HepG2 (cell line): ENCODE results near the gene MTR. TPM values are rescaled to one million over a fixed set of nuclear protein-coding genes. Genes with fewer than 3 reads are reported as not detected.

Experiments used
- ATAC-seq: fragments of 200-7000 bp; cut with Tn5 transposase; 3 replicates; pipeline ENCODE4 v1.9.1; 2020; ENCODE audit warnings: mild to moderate bottlenecking, moderate library complexity
- BruUV-seq: library from RNA; stranded (reverse); fragments of 400-500 nt; replicated peaks from 2 replicates; lab custom pipeline; 2021; lab: Mats Ljungman, UMichigan
- CTCF ChIA-PET: fragments of 300-600 bp; formaldehyde crosslinking; extraction: SDS; loops from one replicate; lab custom pipeline; 2021; ENCODE audit warnings: low total read pairs, inconsistent platforms, low intra/inter-chr PET ratio; lab: Yijun Ruan, JAX
- POLR2A ChIA-PET: fragments of 350-600 bp; sonication (Branson Sonifier 250); formaldehyde crosslinking; loops from one replicate; lab custom pipeline; 2020; ENCODE audit warnings: antibody characterized with exemption, inconsistent platforms; lab: Yijun Ruan, JAX
- DNase-seq: peaks from one replicate; pipeline ENCODE4 v3.0.0-alpha.2; 2015; ENCODE audit warnings: low spot score
- FAIRE-seq: peaks from 3 replicates; lab custom pipeline; 2011; peaks lifted over from hg19 to GRCh38; lab: Jason Lieb, UNC
- H2AFZ ChIP-seq: one replicate; pipeline ENCODE4 v1.6.1; 2011; ENCODE audit warnings: low read length, inconsistent platforms
- H3K27ac ChIP-seq: fragments of 300-600 bp; 3 replicates; pipeline ENCODE4 v1.8.0; 2011; ENCODE audit warnings: mixed run types, mild to moderate bottlenecking, mixed read lengths, low read length, inconsistent platforms; ENCODE audit not compliant: insufficient read depth; ENCODE audit errors: extremely low read length
- H3K27me3 ChIP-seq, 2 experiments: fragments of 200-600 bp in 1 of 2; 2 replicates in 1 of 2; 3 replicates in 1 of 2; pipeline versions ENCODE4 v1.6.0 to v1.8.0; 2011; ENCODE audit warnings: low read length in 2 of 2, mild to moderate bottlenecking in 2 of 2, moderate library complexity in 2 of 2, inconsistent platforms in 1 of 2; ENCODE audit not compliant: insufficient read depth in 2 of 2, control insufficient read depth in 1 of 2
- H3K36me3 ChIP-seq, 2 experiments: fragments of 200-600 bp in 1 of 2; replicated peaks in 1 of 2; 2 replicates in 1 of 2; 3 replicates in 1 of 2; pipeline versions ENCODE4 v1.5.1 to v1.8.0; 2011; ENCODE audit warnings: low read length in 2 of 2, inconsistent platforms in 1 of 2; ENCODE audit not compliant: insufficient read depth in 2 of 2, control insufficient read depth in 1 of 2
- H3K4me1 ChIP-seq: 2 replicates; pipeline ENCODE4 v1.5.1; 2012; ENCODE audit warnings: low read length, inconsistent platforms; ENCODE audit not compliant: insufficient read depth
- H3K4me2 ChIP-seq: 2 replicates; pipeline ENCODE4 v1.6.0; 2011; ENCODE audit warnings: low read depth, low read length, inconsistent platforms
- H3K4me3 ChIP-seq, 3 experiments: fragments of 200-600 bp in 1 of 3; sonication (generic), shearing (Covaris generic) in 1 of 3; replicated peaks in 1 of 3; 2 replicates each; pipeline ENCODE4 v1.5.1; 2011 to 2016; ENCODE audit warnings: low read length in 3 of 3, inconsistent platforms in 2 of 3, low read depth in 2 of 3, mild to moderate bottlenecking in 2 of 3, control low read depth in 1 of 3, mixed read lengths in 1 of 3; ENCODE audit not compliant: insufficient read depth in 1 of 3
- H3K79me2 ChIP-seq: one replicate; pipeline ENCODE4 v1.6.1; 2011; ENCODE audit warnings: low read length, inconsistent platforms; ENCODE audit not compliant: insufficient read depth
- H3K9ac ChIP-seq: 2 replicates; pipeline ENCODE4 v1.6.0; 2011; ENCODE audit warnings: mild to moderate bottlenecking, low read depth, low read length, inconsistent platforms; ENCODE audit not compliant: insufficient read depth
- H3K9me3 ChIP-seq: 2 replicates; pipeline ENCODE4 v1.5.1; 2012; ENCODE audit warnings: mild to moderate bottlenecking, low read length
- H4K20me1 ChIP-seq: 2 replicates; pipeline ENCODE4 v1.6.0; 2011; ENCODE audit warnings: inconsistent platforms, mild to moderate bottlenecking, low read length, moderate library complexity; ENCODE audit not compliant: insufficient read depth
- CEBPB ChIP-seq: IDR thresholded peaks from 2 replicates; pipeline ENCODE4 v1.6.1; 2011; ENCODE audit warnings: low read depth, low read length, improper control_type of control experiment, borderline replicate concordance
- EHMT2 ChIP-seq: fragments of 200-600 bp; sonication (generic); IDR thresholded peaks from 2 replicates; pipeline ENCODE4 v1.7.0; 2017; ENCODE audit warnings: antibody characterized with exemption, low read depth, low read length, borderline replicate concordance
- FOXK1 ChIP-seq: sonication (generic); formaldehyde crosslinking; IDR thresholded peaks from 2 replicates; pipeline ENCODE4 v1.4.0; 2020; ENCODE audit warnings: low read depth, missing genetic modification reagents, borderline replicate concordance
- GATAD1 ChIP-seq: IDR thresholded peaks from 2 replicates; pipeline ENCODE4 v1.6.1; 2016; ENCODE audit warnings: missing genetic modification reagents, missing compliant biosample characterization
- HMGXB3 ChIP-seq: sonication (generic); formaldehyde crosslinking; IDR thresholded peaks from 2 replicates; pipeline ENCODE4 v1.4.0; 2020; ENCODE audit warnings: missing genetic modification reagents, borderline replicate concordance
- KLF11 ChIP-seq: IDR thresholded peaks from 2 replicates; pipeline ENCODE4 v1.6.1; 2016; ENCODE audit warnings: missing compliant biosample characterization
- MTF2 ChIP-seq: sonication (generic); formaldehyde crosslinking; IDR thresholded peaks from 2 replicates; pipeline ENCODE4 v1.5.0; 2020; ENCODE audit warnings: missing genetic modification reagents, borderline replicate concordance
- NFYB ChIP-seq: sonication (generic); formaldehyde crosslinking; IDR thresholded peaks from 2 replicates; pipeline ENCODE4 v1.4.0; 2020; ENCODE audit warnings: missing genetic modification reagents
- NR2F2 ChIP-seq: IDR thresholded peaks from 2 replicates; pipeline ENCODE4 v1.6.1; 2012; ENCODE audit warnings: low read depth, inconsistent platforms, borderline replicate concordance
- RNF219 ChIP-seq: sonication (generic); formaldehyde crosslinking; IDR thresholded peaks from 2 replicates; pipeline ENCODE4 v1.5.0; 2020; ENCODE audit warnings: mild to moderate bottlenecking, missing genetic modification reagents
- THAP11 ChIP-seq: IDR thresholded peaks from 2 replicates; pipeline ENCODE4 v1.6.1; 2016; ENCODE audit warnings: missing biosample characterization, missing genetic modification reagents
- ZFY ChIP-seq: sonication (generic); formaldehyde crosslinking; IDR thresholded peaks from 2 replicates; pipeline ENCODE4 v1.4.0; 2020; ENCODE audit warnings: missing genetic modification reagents
- ZMAT3 ChIP-seq: sonication (generic); formaldehyde crosslinking; conservative IDR thresholded peaks from 2 replicates; pipeline ENCODE4 v1.7.0; 2021; ENCODE audit warnings: missing genetic modification reagents
- ZNF232 ChIP-seq: sonication (generic); formaldehyde crosslinking; IDR thresholded peaks from 2 replicates; pipeline ENCODE4 v1.4.0; 2020; ENCODE audit warnings: missing genetic modification reagents, borderline replicate concordance
- ZNF484 ChIP-seq: sonication (generic); formaldehyde crosslinking; IDR thresholded peaks from 2 replicates; pipeline ENCODE4 v1.5.1; 2020; ENCODE audit warnings: mild to moderate bottlenecking, low read depth, missing genetic modification reagents, borderline replicate concordance
- ZNF530 ChIP-seq: sonication (generic); formaldehyde crosslinking; IDR thresholded peaks from 2 replicates; pipeline ENCODE4 v1.5.0; 2020; ENCODE audit warnings: low read depth, mild to moderate bottlenecking, missing genetic modification reagents
- WGBS: methylation state at CpG from one replicate; pipeline ENCODE4 v1.1.6; 2017; ENCODE audit warnings: low lambda C conversion rate; 5-methylcytosine and 5-hydroxymethylcytosine counted together
- in situ Hi-C: cut with HindIII; loops from 2 replicates; pipeline ENCODE4 v1.10.0; 2017; ENCODE audit warnings: low pct_unique_long_range_greater_than_20kb; ENCODE audit not compliant: extremely low pct_ligation_motif_present
- intact Hi-C: fragments of 100-400 bp; cut with micrococcal nuclease; formaldehyde crosslinking; loops from one replicate; pipeline ENCODE4 v1.10.0; 2022; ENCODE audit not compliant: unreplicated experiment
- polyA plus RNA-seq, 8 experiments: library from polyadenylated mRNA; depleted of rRNA in 3 of 8; stranded (reverse) in 7 of 8; unstranded in 1 of 8; fragments of >200 nt; fragmentation: Illumina TruSeq in 4 of 8; extraction: Trizol in 4 of 8; gene quantifications; 2 replicates each; pipeline versions ENCODE4 v1.2.1 to v1.2.3, GENCODE V29; 2011 to 2016; ENCODE audit warnings: low read depth in 4 of 8, missing spikeins in 1 of 8, mixed read lengths in 1 of 8; ENCODE audit not compliant: insufficient read depth in 1 of 8
- total RNA-seq, 5 experiments: library from RNA; depleted of rRNA; stranded (reverse); fragments of >200 nt; fragmentation: Illumina TruSeq; extraction: Trizol; gene quantifications; 2 replicates each; pipeline ENCODE4 v1.2.3, GENCODE V29; 2016; ENCODE audit warnings: low read depth in 1 of 5
- TF ChIP-seq, protein P1 (sequence below): sonication (generic); formaldehyde crosslinking; IDR thresholded peaks from 2 replicates; pipeline ENCODE4 v1.8.1; 2022; ENCODE audit warnings: low read depth, mild to moderate bottlenecking, missing genetic modification reagents

Gene MTR
- total and polyA plus RNA-seq, 2 of the 13 experiments (the other 11 are each of a cell fraction or from before 2014, with no cell fraction given) = 16.3 to 36.1 TPM

DNA sequence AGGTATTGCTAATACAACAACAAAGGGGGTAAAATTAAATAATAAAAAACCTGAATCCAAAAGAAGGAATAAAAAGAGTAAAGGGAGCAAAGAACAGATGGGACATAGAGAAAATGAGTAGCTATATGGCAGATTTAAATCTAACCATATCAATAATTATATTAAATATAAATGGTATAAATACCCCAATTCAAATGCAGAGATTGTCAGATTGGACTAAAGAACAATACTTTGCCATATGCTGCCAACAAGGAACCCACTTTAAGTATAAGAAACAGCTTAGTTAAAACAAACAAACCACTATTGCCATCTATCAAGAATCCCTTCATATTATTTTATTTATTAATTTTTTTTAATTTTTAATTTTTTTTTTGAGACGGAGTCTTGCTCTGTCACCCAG lies 122.4 kb downstream of the MTR start:
- no peak overlapping the region for H3K4me3 ChIP-seq
- FAIRE-seq (no peak), ATAC-seq (no peak), DNase-seq (no peak)
- H2AFZ ChIP-seq = no peak overlapping the region
- ChIA-PET POLR2A (no interaction called here), CTCF (no interaction called here)
- no peak overlapping the region for H3K27ac ChIP-seq
- 70% methylated on average over 1 of the region's 1 CpG for WGBS
- no peaks in the 10 kb centered on the region for H4K20me1 ChIP-seq
- H3K4me1 ChIP-seq = peaks cover 13% of the 10 kb centered on the region
- no peaks in the 10 kb centered on the region for H3K27me3 ChIP-seq
- BruUV-seq = no TSS peak
- no peaks in the 10 kb centered on the region for H3K36me3 ChIP-seq
- no peaks in the 10 kb centered on the region for H3K9me3 ChIP-seq
- in situ Hi-C loops = no loop called here
- H3K9ac ChIP-seq = no peak overlapping the region
- H3K79me2 ChIP-seq = no peaks in the 10 kb centered on the region
- intact Hi-C loops = no loop called here
- no peak overlapping the region for H3K4me2 ChIP-seq
- no peak for TF ChIP-seq NR2F2
- TF ChIP-seq THAP11 (CRISPR knock-in tag) = no peak
- no peak for TF ChIP-seq NFYB (CRISPR knock-in tag)
- TF ChIP-seq CEBPB = no peak
- TF ChIP-seq, protein P1, sequence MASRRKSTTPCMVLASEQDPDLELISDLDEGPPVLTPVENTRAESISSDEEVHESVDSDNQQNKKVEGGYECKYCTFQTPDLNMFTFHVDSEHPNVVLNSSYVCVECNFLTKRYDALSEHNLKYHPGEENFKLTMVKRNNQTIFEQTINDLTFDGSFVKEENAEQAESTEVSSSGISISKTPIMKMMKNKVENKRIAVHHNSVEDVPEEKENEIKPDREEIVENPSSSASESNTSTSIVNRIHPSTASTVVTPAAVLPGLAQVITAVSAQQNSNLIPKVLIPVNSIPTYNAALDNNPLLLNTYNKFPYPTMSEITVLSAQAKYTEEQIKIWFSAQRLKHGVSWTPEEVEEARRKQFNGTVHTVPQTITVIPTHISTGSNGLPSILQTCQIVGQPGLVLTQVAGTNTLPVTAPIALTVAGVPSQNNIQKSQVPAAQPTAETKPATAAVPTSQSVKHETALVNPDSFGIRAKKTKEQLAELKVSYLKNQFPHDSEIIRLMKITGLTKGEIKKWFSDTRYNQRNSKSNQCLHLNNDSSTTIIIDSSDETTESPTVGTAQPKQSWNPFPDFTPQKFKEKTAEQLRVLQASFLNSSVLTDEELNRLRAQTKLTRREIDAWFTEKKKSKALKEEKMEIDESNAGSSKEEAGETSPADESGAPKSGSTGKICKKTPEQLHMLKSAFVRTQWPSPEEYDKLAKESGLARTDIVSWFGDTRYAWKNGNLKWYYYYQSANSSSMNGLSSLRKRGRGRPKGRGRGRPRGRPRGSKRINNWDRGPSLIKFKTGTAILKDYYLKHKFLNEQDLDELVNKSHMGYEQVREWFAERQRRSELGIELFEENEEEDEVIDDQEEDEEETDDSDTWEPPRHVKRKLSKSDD = no peak
- no peak for TF ChIP-seq ZNF530 (CRISPR knock-in tag)
- no peak for TF ChIP-seq ZNF484 (CRISPR knock-in tag)
- TF ChIP-seq ZMAT3 (CRISPR knock-in tag) = no peak
- TF ChIP-seq ZNF232 (CRISPR knock-in tag) = no peak
- no peak for TF ChIP-seq FOXK1 (CRISPR knock-in tag)
- no peak for TF ChIP-seq EHMT2
- TF ChIP-seq HMGXB3 (CRISPR knock-in tag) = no peak
- no peak for TF ChIP-seq KLF11
- TF ChIP-seq GATAD1 (CRISPR knock-in tag) = no peak
- no peak for TF ChIP-seq MTF2 (CRISPR knock-in tag)
- no peak for TF ChIP-seq RNF219 (CRISPR knock-in tag)
- no peak for TF ChIP-seq ZFY
